Stimulated activated CD8-positive, alpha-beta memory T cell treated with anti-CD3 and anti-CD28 coated beads, Interleukin-2, amount 100 ng/mL, for 48 hours (primary cell): ENCODE results near the gene AARS1.
"Not testable (repeated sequence)": the region's sequence is repeated elsewhere in the genome, so short reads cannot be mapped to it uniquely, and the experiment has no call there.

Experiments used
- DNase-seq, 2 donors: peaks; one replicate each; pipeline ENCODE4 v3.0.0-alpha.2; 2020; ENCODE audit warnings: low read depth in 2 of 2

Gene AARS1

DNA sequence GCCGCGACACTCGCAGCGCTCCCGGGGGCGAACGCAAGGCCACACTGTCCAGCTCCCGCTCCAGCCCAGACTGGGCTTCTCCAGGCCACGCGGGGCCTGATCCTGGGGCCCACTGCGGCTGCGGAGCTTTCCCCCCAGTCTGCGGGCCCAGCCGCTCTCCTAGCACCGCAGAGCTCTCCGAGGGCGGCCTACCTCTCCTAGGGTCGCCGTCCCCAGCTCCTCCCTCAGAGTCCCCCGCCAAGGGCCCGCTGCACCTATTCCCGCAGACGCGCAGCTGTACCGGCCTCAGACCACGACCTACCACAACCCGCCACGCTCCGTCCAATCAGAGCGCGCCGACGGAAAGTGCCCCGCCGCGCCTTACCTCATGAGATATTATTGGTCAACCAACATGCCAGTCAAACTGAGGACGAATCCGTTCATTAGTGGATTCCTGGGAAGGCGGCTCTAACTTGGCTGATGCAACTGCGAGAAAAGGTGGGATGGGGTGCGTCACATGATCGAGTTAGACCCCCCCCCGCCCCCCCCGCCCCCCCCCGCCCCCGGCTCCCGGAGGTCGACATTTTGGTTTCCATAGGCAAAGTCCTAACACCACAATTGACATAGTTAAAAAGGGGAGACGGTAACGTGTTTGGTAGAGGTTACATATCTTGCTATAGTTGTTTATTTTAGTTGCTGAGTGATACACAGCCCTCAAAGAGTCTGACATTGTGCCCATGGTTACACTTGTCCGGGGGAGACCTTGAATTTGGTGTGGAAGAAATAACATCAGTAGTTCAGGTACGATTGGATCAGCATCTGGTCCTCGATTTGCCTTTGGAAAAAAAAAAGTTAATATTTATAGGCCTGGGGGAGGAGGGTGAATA lies at the start of gene AARS1:
Gene AARS1 (minus strand): TSS at position 278 of the 866 bp plus-strand sequence. CDS start 6,743 bp downstream, outside the sequence.
- DNase-seq = peak; percentile 88 to 90

DNA sequence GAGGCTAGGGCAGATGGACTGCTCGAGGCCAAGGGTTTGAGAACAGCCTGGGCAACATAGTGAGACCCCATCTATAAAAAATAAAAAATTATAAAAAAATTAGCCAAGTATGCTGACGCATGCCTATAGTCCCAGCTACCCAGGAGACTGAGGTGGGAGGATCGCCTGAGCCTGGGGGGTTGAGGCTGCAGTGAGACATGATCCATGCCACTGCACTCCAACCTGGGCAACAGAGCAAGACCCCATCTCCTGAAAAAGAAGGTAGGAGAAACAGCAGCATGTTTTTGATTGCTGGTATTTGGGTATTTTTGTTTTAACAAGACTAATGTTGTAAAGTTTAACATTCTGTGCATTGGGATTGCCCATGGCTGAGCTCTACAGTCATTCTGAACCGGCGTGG lies 48.5 kb upstream of the AARS1 start:
- no peak for DNase-seq

DNA sequence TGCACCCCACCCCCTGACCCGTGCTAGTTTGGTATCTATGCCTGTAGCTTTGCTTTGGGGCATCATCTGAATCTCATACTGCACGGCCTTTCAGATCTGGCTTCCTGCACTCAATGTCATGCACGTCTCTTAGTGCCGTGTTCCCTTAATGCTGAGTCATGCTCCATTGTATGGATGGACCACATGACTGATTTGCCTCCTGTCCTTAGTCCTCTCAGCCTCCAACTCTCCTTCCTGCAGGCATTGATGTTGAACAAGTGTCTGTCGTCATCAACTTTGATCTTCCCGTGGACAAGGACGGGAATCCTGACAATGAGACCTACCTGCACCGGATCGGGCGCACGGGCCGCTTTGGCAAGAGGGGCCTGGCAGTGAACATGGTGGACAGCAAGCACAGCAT lies 43.4 kb upstream of the AARS1 start:
- not testable (repeated sequence) for DNase-seq

DNA sequence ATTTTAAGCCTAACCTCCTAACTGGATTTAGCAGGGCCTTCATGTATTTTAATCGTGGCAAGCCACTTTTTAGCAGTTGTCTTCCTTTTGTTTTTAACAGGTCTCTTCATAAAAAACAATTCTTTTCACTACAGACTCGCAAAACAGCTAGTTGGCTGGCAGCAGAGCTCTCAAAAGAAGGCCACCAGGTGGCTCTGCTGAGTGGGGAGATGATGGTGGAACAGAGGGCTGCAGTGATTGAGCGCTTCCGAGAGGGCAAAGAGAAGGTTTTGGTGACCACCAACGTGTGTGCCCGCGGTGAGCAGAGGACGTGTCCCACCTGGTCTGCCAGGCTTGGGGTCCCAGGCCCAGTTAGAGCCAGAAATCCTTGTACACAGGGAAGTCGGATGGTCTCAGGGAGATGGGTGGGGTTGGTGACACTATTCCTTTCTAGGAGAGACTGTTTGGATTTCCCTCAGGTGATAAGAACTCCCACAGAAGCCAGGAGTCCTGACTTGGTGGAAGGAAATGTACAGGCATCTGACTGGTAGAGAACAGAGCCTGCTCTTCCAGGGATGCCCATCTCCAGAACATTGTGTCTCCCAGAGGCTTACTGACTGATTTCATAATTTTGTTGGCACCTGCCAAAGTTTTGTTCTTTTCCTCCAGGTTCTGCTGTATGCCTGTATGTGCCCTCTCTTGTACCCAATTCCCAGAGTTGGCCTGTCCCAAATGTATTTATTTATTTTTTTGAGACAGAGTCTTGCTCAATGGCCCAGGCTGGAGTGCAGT lies 42.5 kb upstream of the AARS1 start:
- DNase-seq = no peak

DNA sequence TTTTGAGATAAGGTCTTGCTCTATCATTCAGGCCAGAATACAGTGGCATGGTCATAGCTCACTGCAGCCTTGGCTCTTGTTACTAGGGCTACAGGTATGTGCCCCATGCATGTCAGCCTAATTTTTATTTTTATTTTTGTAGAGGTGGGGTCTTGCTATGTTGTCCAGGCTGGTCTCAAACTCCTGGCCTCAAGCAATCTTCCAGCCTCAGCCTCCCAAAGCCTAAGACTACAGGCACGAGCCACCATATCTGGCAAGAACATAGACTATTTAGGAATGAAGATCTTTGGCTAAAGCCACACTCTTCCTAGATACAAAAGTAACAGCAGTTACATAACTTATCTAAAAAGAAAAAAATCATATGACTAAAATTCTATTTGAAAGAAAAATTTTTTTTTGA lies 41.8 kb upstream of the AARS1 start:
- DNase-seq = no peak

DNA sequence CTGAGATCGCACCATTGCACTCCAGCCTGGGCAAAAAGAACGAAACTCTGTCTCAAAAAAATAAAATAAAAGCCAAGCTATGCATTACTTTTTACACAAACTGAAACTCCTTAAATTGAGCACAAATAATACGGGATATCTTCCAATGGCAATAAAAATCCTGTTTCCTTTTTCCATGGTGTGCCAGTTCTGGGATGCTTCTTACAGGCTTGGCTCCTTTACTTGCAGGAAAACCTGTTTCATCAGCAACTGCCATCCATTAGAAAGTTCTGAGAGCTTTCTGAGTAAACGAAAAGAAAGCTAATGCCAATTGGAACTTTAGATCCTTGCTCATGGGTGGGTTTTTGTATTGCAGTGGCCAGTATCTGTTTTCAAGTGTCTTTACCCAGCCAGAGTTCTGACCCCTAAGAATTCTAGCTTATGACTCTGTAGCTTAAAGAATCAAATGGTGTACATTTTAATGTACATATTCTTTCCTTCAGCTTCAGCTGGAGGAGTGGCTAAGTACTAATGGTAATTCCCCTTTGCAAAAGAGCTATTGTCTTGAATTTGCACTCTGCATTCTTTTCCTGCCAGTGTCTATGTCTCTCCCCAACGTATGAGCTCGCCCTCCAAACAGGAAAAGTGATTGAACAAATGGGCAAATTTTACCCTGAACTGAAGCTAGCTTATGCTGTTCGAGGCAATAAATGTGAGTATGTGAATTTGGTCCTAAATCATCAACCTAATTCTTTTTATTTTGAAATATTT lies 35.9 kb upstream of the AARS1 start:
- DNase-seq = no peak

DNA sequence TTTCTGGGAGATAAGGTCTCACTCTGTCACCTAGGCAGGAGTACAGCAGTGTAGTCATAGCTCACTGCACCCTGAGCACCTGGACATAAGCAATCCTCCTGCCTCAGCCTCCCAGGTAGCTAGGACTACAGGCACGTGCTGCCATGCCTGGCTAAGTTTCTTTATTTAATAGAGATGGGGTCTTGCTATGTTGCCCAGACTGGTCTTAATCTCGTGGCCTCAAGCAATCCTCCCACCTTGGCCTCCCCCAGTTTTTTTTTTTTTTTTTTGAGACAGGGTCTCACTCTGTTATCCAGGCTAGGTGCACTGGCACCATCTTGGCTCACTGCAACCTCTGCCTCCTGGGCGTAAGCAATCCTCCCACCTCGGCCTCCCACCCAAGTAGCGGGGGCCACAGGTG lies 30.8 kb upstream of the AARS1 start:
- DNase-seq = no peak

DNA sequence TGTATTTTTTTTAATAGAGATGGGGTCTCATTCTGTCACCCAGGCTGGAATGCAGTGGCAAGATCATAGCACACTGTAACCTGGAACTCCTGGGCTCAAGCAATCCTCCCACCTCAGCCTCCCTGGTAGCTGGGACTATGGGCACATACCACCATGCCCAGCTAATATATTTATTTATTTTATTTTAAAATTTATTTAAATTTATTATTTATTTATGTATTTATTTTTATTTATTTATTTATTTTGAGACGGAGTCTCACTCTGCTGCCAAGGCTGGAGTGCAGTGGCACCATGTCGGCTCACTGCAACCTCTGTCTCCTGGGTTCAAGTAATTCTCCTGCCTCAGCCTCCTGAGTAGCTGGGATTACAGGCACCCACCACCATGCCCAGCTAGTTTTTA lies 18.4 kb upstream of the AARS1 start:
- DNase-seq = not testable (repeated sequence)

DNA sequence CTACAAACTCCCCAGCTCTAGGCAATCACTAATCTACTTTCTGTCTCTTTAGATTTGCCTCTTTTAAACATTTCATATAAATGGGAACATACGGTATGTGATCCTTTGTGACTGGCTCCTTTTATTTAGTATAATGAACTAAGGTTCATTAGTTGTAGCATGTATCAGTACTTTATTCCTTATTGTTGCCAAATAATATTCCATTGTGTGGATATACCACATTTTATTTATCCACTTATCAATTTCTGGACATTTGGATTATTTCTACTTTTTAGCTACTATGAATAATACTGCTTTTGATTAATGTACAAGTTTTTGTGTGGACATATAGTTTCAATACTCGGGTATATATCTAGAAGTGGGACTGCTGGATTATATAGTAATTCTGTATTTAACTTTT lies 17.6 kb upstream of the AARS1 start:
- DNase-seq = no peak

DNA sequence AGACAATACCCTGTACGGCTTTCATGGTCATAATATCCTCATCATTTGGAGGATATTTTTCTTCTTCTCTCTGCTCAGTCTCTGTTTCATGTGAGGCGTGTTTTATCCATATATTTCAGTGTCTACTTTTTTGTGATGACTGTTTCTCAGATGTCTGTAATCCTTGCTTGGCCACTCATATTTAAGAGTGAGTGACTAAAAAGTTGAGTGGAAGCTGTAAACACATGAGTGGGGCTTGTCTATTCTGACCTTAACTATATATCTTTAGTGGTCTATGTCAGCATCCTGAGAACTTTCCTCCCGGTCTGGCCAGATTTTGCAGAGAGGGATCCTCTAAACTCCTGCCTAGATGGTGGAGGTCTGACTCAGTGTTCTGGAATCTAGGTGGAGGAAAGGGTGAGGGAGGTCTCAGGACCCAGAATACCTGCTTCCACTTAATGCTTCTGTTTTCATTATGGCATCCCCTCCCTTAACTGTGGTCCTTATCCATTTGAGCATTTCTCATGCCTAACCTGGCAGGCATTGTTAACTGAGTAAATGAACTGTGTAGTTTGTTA lies 15.7 kb upstream of the AARS1 start:
- no peak for DNase-seq

DNA sequence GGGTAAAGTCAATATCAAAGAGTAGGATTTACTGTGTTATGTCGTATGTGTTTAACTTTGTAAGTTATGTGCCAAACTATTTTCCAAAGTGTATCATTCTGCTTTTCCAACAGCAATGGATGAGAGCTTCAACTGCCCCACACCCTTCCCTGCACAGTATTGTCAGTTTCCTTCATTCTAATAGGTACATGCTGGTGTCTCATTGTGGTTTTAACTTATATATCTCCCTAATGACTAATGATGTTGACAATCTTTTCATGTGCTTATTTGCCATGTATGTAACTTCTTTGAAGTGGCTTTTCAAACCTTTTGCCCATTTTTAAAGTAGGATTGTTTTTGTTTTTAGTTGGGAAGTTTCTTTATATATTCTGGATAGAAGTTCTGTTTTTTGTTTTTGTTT lies 13.4 kb upstream of the AARS1 start:
- no peak for DNase-seq

DNA sequence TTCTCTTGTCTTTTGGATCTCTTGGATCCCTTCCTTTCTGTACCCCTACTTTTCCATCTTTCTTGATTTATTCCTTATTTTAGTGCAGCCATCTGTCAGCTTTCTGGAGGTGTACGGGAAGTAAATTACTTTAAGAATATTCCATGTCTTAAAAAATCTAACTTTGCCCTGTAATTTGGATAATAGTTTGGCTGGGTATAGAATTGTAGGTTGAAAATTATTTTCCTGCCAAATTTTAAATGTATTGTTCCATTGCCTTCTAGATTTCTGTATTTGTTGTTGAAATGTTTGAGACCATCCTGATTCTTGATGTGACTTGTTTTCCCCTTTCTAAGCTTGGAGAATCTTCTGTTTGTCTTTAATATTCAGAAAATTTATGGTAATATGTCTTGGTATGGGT lies 11.8 kb upstream of the AARS1 start:
- no peak for DNase-seq

DNA sequence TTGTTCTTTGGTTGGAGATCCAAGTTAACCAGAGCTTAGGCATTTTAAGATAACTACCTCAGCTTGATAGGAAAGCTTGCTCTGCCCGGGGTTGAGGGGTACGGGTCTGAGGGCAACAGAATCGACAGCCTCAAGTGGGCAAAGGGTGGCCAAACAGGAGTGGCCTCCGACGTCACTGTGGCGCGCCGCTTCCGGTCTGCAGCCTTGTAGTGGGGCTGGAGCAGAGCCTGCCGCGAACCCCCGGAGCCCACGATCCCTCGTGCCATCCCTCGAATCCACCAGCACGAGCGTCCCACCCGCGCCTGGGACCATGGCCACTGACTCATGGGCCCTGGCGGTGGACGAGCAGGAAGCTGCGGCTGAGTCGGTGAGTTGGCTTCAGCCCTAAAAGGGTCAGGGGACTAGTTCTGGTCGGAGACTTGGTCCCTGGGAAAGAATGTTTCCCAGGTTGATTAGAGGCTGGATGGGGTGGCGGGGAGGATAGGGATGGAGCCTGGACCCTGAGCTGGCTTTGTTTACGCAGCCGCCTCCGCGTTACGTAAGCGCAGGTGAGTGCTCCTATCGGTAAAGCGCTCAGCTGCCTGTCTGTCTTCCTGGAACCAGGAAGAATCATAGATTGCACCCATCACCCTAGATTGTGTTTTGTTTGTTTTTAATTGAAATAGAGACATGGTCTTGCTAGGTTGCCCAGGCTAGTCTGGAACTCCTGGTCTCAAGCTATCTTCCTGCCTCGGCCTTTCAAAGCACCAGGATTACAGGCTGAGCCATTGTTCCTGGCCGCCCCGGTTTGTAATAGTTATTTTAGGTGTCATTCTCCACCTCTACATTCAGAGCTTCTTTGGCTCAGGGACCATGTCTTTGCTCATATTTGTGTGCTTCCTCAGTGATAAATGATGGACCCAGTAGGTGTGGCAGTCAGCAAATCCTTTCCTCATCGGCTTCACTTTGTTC lies 10.0 kb upstream of the AARS1 start, which contains the start of gene DDX19B:
Gene DDX19B (plus strand): TSS at position 199 of the 951 bp plus-strand sequence. CDS start 112 bp downstream, at position 311.
- peak; percentile 51 to 62 for DNase-seq

DNA sequence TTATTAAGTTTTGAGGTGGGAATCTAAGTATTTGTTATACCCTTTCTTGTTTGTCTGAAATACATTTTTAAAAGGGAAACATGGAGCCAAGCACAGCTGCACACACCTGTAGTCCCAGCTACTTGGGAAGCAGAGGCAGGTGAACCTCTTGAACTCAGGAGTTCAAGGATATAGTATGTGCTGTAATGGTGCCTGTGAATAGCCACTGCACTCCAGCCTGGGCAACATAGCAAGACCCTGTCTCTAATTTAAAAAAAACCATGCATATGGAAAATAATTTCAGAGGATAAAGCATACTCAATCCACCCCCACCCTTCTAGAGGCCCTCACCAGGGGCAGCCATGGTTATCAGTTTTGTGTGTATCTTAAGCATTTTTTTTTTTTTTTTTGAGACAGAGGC lies 6.3 kb upstream of the AARS1 start:
- DNase-seq = no peak

DNA sequence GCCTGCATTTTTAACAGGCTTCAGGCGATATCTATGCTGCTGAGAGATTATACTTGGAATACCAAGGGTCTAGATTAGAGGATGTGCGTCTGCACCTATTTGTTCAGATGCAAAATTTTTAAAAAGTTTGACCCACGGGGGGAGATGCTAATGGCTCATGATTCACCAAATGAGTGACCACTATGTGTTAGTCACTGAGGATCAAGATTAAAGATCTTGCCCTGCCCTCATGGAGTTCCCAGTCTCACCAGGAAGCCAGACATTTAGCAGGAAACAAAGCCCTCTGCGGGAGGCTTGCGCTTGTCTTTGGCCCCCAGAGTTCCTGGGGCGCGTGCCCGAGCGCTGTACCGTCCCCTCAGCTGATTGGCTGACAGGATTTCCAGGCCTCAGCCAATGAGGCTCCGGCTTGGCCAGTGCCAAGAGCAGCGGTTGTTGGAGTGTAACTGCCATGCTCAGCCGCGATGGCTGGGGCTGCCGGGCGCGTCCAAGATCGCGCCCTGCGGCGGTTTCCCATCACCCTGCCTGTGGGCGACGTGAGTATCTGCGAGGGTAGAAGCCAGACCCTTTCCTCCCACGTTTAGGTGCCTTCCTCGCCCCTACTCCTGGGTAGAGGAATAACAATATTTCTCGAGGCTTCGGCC lies 5.2 kb upstream of the AARS1 start:
- no peak for DNase-seq

DNA sequence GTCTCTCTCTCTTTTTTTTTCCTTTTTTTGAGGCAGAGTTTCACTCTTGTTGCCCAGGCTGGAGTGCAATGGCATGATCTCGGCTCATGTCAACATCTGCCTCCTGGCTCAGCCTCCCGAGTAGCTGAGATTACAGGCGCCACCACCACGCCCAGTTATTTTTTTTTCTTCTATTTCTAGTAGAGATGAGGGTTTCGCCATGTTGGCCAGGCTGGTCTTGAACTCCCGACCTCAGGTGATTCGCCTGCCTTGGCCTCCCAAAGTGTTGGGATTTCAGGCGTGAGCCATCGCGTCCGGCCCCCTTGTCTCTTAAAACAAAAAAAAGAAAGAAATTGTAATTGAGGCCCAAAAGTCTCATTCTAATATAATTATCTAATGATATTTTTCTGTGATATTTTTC lies 2.8 kb upstream of the AARS1 start:
- not testable (repeated sequence) for DNase-seq

DNA sequence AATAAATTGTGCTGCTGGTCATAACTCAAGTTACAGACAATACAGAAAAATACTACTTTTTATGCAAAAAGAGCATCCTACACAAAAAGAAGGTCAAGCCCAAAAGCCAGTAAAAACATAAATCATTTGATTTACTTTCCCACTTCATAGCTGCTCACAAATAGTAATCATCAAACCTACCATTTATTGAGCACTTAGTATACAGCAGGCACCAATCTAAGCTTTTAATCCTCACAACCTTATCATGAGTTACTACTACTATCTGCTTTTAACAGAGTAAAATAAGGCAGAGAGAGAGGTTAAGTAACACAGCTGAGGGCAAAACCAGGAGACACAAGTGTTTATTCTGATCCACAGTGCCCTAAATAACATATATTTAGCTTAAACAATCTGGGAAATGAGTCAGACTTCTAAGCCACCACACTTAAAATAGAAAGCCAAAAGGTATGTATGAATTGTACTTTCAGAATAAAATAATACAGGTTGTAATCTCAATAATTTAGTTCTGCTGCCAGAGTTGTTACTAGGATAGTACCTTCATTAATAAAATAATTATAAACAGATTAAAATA lies 1.7 kb upstream of the AARS1 start:
- DNase-seq = no peak

DNA sequence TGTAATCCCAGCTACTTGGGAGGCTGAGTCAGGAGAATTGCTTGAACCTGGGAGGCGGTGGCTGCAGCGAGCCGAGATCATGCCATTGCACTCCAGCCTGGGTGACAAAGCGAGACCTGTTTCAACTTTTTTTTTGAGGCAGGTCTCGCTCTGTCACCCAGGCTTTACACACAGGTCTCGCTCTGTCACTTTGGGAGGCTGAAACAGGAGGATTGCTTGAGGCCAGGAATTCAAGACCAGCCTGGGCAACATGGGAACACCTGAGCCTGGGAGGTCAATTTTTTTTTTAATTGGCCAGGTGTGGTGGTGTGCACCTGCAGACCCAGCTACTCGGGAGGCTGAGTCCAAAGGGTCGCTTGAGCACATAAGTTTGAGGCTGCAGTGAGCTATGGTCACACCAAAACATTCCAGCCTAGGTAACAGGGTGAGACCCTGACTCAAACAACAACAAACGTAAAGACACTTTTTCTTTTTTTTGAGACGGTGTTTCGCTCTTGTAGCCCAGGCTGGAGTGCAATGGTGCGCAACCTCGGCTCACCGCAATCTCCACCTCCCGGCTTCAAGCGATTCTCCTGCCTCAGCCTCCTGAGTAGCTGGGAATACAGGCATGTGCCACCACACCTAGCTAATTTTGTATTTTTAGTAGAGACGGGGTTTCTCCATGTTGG lies 1.9 kb downstream of the AARS1 start:
- DNase-seq = not testable (repeated sequence)

DNA sequence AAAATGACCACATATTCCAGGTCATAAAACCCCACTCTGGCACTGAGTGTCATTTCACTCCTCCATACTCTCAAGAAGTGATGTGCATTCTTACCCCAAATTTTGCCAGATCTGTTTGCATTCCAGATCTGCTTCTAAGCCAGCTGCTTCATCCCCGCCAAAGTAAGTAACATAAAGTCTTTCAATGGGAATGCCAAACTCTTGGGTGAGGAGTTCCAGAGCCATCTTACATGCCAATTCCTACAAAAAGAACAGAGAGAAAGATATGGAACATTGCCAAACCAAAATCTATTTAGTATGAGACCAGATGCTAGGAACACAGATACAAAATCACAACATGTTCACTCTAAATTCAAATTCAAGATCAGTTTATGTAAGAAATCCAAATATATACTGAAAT lies 12.9 kb downstream of the AARS1 start:
- no peak for DNase-seq
